HG02623 (cell line): ENCODE results near the gene DNASE1L2.
A peak's percentile ranks its signal among the peaks of the same experiment; 100 is the strongest.
"Not testable (repeated sequence)": the region's sequence is repeated elsewhere in the genome, so short reads cannot be mapped to it uniquely, and the experiment has no call there.

Experiments used
- ATAC-seq: cut with Tn5 transposase; IDR thresholded peaks from one replicate; pipeline ENCODE4 v1.9.1; 2021; ENCODE audit warnings: moderate library complexity; ENCODE audit not compliant: unreplicated experiment

The DNASE1L2 gene

GRCh38 chr16:2203119-2203688, 33.0 kb upstream of the DNASE1L2 start:
- not testable (repeated sequence) for ATAC-seq

- ATAC-seq: no peak
Observed at GRCh38 chr16:2204416-2205103, 31.7 kb upstream of the DNASE1L2 start.

- ATAC-seq: peak; percentile 71
Observed at GRCh38 chr16:2205104-2205966, 30.9 kb upstream of the DNASE1L2 start, which contains the start of gene MLST8. Gene MLST8, plus strand, starts transcription at chr16:2205454. Its CDS starts 632 bp downstream, at chr16:2206086.

GRCh38 chr16:2205967-2206313, 30.3 kb upstream of the DNASE1L2 start:
- ATAC-seq: no peak

GRCh38 chr16:2206420-2206779, 29.8 kb upstream of the DNASE1L2 start:
- no peak for ATAC-seq

- ATAC-seq: no peak
Observed at GRCh38 chr16:2206780-2207433, 29.3 kb upstream of the DNASE1L2 start.

GRCh38 chr16:2207872-2208271, 28.4 kb upstream of the DNASE1L2 start:
- ATAC-seq: no peak

- no peak for ATAC-seq
Observed at GRCh38 chr16:2208308-2208707, 27.9 kb upstream of the DNASE1L2 start.

- ATAC-seq: no peak
Observed at GRCh38 chr16:2208772-2209171, 27.5 kb upstream of the DNASE1L2 start.

- no peak for ATAC-seq
Observed at GRCh38 chr16:2209258-2210008, 26.8 kb upstream of the DNASE1L2 start.

GRCh38 chr16:2210009-2210332, 26.3 kb upstream of the DNASE1L2 start:
- ATAC-seq: no peak

GRCh38 chr16:2210386-2211365, 25.6 kb upstream of the DNASE1L2 start, which contains the start of gene BRICD5:
Gene BRICD5, minus strand, starts transcription at chr16:2210863. Its CDS starts 30 bp downstream, at chr16:2210833.
- ATAC-seq: no peak

- no peak for ATAC-seq
Observed at GRCh38 chr16:2211923-2212347, 24.3 kb upstream of the DNASE1L2 start.

- ATAC-seq: no peak
Observed at GRCh38 chr16:2212362-2213324, 23.6 kb upstream of the DNASE1L2 start.

GRCh38 chr16:2213817-2214718, 22.2 kb upstream of the DNASE1L2 start:
- no peak for ATAC-seq

GRCh38 chr16:2214719-2214968, 21.6 kb upstream of the DNASE1L2 start, which contains the start of gene PGP:
Gene PGP, minus strand, starts transcription at chr16:2214840. Its CDS starts 63 bp downstream, at chr16:2214777.
- ATAC-seq: no peak

- no peak for ATAC-seq
Observed at GRCh38 chr16:2216330-2216729, 19.9 kb upstream of the DNASE1L2 start.
